Muscle of leg (tissue), 11 donors: ENCODE results near the gene CSK. TPM values are rescaled to one million over a fixed set of nuclear protein-coding genes. Genes with fewer than 3 reads are reported as not detected.

ENCODE experiments used
- DNase-seq: peaks from one replicate; pipeline ENCODE4 v3.0.0; 2013
- H3K27ac ChIP-seq: one replicate; pipeline ENCODE4 v1.5.1; 2013; ENCODE audit warnings: mild to moderate bottlenecking, low read length, control low read depth
- H3K27me3 ChIP-seq: one replicate; pipeline ENCODE4 v1.6.1; 2013; ENCODE audit warnings: low read length; ENCODE audit not compliant: control insufficient read depth, insufficient read depth
- H3K36me3 ChIP-seq: one replicate; pipeline ENCODE4 v1.6.1; 2013; ENCODE audit warnings: low read length; ENCODE audit not compliant: control insufficient read depth, insufficient read depth
- H3K4me1 ChIP-seq: one replicate; pipeline ENCODE4 v1.6.1; 2013; ENCODE audit warnings: low read length; ENCODE audit not compliant: control insufficient read depth, insufficient read depth
- H3K4me3 ChIP-seq: one replicate; pipeline ENCODE4 v1.5.1; 2013; ENCODE audit warnings: low read length, control low read depth
- H3K9me3 ChIP-seq: replicated peaks from 2 replicates; pipeline ENCODE4 v1.6.1; 2013; ENCODE audit warnings: low read depth, low read length; ENCODE audit not compliant: control insufficient read depth
- WGBS: methylation state at CpG from one replicate; pipeline ENCODE4 v1.1.5; 2013; ENCODE audit warnings: missing lambda C conversion rate; ENCODE audit not compliant: insufficient coverage; 5-methylcytosine and 5-hydroxymethylcytosine counted together
- polyA plus RNA-seq, 8 donors: library from polyadenylated mRNA; unstranded; fragments of 120-200 nt; gene quantifications; one replicate each; pipeline versions ENCODE4 v1.2.1 to v1.2.3, GENCODE V29; 2013; ENCODE audit warnings: inconsistent platforms in 1 of 8, low replicate concordance in 1 of 8; ENCODE audit not compliant: insufficient read length in 8 of 8, insufficient read depth in 1 of 8
- total RNA-seq: library from RNA; stranded (reverse); fragments of 120-200 nt; gene quantifications from one replicate; pipeline ENCODE4 v1.2.4, GENCODE V29; 2013

CSK gene
- total and polyA plus RNA-seq, 9 donors: 13.5 to 47.0 (median 36.2) TPM

DNA sequence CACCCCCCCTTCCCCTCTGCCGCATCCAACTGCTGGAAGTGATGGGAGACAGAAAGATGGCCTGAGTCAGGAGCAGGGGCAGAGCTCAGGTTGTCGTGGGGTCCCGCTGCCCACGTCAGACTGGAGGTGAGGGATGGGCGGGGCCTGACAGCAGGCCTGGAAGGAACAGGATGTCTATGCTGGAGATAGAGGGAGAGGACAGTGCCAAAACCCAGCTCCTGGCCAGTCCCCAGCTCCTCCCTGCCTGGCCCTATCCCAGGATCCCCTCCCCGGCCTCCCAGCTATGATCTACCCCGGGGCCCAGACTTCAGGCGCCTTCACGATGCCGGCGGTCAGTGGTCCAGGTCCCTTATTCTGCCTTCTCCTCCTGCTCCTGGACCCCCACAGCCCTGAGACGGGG is 30.7 kb downstream of the CSK start, which contains the start of gene LMAN1L:
Gene LMAN1L (plus strand): TSS at position 303 of the 400 bp plus-strand sequence. CDS start 20 bp downstream, at position 323.
- H3K27ac ChIP-seq: no peak within 1 kb of the TSS
- 38% methylated on average over 6 of the region's 12 CpGs for WGBS
- no peak for DNase-seq
- H3K36me3 ChIP-seq: no peaks in the 10 kb centered on the region
- no peak within 1 kb of the TSS for H3K4me3 ChIP-seq
- peaks cover 2% of the 10 kb centered on the region for H3K27me3 ChIP-seq
- H3K9me3 ChIP-seq: no peaks in the 10 kb centered on the region
- peaks cover 2% of the 10 kb centered on the region for H3K4me1 ChIP-seq

DNA sequence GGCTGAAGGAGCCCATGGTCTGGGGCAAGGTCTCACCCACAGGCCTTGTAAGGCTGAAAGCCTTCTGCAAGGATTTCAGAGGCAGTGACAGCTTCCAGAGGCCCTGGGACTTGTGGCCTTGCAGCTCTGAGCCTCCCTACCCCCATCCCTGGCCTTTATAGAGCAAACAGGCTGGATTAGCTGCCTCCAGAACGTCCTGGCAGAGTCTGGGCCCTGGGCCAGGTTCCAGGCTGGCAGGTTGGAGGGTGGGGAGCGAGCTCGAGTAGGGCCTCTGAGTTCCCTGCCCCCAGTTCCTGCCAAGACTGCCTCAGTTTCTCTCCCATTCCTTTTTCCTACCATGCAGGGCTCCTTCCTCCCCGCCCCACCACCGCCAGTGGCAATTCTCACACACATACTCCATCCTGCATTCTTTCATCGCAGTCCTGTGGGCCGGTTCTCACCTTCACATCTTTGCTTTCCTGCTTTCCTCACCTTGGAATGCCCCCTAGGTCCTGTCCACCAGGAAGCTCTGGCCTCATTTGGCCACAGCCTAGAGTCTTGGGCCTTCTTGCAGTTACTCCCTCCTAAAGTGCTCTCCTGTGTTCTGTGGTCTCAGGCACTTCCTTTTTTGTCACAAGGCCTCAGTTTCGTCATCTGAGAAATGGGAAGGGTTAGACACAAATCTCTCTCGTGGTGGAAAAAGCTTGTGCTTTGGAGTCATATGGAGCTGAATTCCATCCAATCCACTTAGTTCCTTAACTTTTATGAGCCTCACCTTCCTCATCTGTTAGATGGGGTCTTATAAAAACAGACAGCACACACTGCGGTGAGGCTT is 33.4 kb downstream of the CSK start:
- no peaks in the 10 kb centered on the region for H3K36me3 ChIP-seq
- no peak overlapping the region for H3K4me3 ChIP-seq
- no peak overlapping the region for H3K27ac ChIP-seq
- peaks cover 7% of the 10 kb centered on the region for H3K27me3 ChIP-seq
- 79% methylated on average over 7 of the region's 10 CpGs for WGBS
- DNase-seq: no peak
- H3K9me3 ChIP-seq: no peaks in the 10 kb centered on the region
- peaks cover 4% of the 10 kb centered on the region for H3K4me1 ChIP-seq

DNA sequence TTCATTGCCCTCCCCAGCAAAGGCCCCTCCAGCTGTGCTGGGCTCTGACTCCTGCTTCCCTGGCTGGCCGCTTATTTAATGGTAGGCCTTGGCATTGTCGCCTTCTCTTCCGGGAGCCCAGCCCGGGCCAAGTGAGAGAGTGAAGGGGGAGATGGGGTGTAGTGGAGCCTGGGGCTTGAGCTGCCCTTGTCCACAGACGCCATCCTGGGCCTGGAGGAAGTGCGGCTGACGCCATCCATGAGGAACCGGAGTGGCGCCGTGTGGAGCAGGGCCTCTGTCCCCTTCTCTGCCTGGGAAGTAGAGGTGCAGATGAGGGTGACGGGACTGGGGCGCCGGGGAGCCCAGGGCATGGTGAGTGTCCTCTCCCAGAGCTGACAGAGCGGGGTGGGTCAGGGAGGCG is 34.1 kb downstream of the CSK start:
- H3K27me3 ChIP-seq: peaks cover 7% of the 10 kb centered on the region
- H3K36me3 ChIP-seq: no peaks in the 10 kb centered on the region
- no peaks in the 10 kb centered on the region for H3K9me3 ChIP-seq
- H3K27ac ChIP-seq: no peak overlapping the region
- peaks cover 4% of the 10 kb centered on the region for H3K4me1 ChIP-seq
- DNase-seq: no peak
- H3K4me3 ChIP-seq: no peak overlapping the region
- 82% methylated on average over 12 of the region's 15 CpGs for WGBS

DNA sequence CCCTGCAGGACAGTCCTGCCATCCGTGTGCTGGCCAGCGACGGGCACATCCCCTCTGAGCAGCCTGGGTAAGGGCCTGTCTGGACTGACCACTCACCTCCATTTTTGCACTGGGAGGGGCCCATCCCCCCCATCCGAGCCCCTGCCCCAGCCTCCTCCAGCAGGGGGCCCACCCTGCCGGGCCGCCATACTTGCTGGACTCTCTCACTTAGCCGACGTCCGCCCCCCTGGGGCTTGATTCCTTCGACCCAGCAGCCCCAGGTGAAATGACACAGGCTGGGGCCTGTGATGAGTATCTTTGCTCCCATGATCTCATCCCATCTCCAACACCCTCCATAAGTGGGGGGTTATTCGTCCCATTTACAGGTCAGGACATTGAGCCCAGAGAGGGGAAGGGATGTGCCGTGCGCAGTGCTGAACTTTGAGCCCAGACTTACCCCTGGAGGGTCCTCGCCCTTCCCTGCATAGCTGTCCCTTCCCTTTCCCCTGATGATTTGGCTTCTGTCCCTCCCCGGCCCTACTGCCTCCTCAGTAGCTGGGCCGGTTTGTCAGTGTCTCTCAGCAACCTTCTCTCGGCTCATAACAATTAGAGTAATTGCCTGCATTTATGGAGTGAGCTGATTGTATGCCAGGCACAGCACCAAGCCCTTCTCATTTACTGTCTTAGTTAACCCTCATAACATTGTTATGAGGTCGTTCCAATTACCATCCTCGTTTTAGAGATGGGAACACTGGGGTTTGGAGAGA is 34.9 kb downstream of the CSK start:
- WGBS: 34% methylated on average over 8 of the region's 19 CpGs

DNA sequence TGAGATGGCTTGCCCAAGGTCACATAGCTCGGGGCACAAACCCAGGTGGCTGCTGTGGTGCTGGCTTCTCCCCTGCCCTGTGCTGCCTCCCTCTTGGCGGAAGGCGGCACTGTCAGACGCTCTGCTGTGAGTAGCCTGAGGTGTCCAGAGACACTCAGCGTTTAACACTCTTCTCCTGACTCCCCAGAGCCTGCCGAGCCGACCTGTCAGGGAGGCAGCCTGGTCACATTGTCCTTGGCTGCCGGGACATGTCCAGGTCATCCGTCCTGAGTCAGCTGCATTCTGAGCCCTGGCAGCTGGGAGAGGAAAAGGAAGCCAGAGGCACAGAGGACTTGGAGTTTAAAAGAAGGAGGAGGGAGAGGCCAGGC is 35.5 kb downstream of the CSK start:
- peaks cover 12% of the 10 kb centered on the region for H3K27me3 ChIP-seq
- H3K4me3 ChIP-seq: no peak overlapping the region
- no peaks in the 10 kb centered on the region for H3K36me3 ChIP-seq
- H3K9me3 ChIP-seq: no peaks in the 10 kb centered on the region
- no peak for DNase-seq
- no peak overlapping the region for H3K27ac ChIP-seq
- peaks cover 4% of the 10 kb centered on the region for H3K4me1 ChIP-seq
- WGBS: 14% methylated on average over 8 of the region's 9 CpGs

More for the DNA sequence above, 34.9 kb downstream of the CSK start:
- no peak for DNase-seq
- H3K36me3 ChIP-seq: no peaks in the 10 kb centered on the region
- no peak overlapping the region for H3K4me3 ChIP-seq
- H3K27ac ChIP-seq: no peak overlapping the region
- H3K4me1 ChIP-seq: peaks cover 4% of the 10 kb centered on the region
- H3K27me3 ChIP-seq: peaks cover 9% of the 10 kb centered on the region
- H3K9me3 ChIP-seq: no peaks in the 10 kb centered on the region

DNA sequence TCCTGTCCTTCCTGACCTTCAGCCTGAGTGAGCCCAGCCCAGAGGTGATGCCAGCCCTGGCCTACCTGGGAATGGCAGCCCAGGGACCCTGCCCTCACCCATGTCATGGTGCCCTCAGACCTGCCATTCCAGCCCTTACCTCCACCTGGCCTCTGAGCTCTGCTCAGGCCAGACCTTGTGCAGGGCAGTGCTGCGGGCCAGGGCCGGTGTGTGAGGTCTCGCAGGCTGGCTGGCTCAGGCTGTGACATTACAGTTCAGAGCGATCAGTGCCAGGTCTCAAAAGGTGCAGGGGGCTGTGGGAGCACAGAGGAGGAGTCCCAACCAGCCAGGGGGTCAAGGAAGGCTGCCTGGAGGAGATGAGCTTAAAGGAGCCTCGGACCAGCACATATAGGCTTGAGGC is 38.2 kb downstream of the CSK start:
- Histone ChIP-seq H3K27me3 (peaks cover 21% of the 10 kb centered on the region), H3K4me1 (peaks cover 2% of the 10 kb centered on the region), H3K4me3 (no peak overlapping the region), H3K9me3 (no peaks in the 10 kb centered on the region), H3K36me3 (no peaks in the 10 kb centered on the region), H3K27ac (no peak overlapping the region)
- DNase-seq: no peak
- WGBS: 87% methylated on average over 4 of the region's 5 CpGs

DNA sequence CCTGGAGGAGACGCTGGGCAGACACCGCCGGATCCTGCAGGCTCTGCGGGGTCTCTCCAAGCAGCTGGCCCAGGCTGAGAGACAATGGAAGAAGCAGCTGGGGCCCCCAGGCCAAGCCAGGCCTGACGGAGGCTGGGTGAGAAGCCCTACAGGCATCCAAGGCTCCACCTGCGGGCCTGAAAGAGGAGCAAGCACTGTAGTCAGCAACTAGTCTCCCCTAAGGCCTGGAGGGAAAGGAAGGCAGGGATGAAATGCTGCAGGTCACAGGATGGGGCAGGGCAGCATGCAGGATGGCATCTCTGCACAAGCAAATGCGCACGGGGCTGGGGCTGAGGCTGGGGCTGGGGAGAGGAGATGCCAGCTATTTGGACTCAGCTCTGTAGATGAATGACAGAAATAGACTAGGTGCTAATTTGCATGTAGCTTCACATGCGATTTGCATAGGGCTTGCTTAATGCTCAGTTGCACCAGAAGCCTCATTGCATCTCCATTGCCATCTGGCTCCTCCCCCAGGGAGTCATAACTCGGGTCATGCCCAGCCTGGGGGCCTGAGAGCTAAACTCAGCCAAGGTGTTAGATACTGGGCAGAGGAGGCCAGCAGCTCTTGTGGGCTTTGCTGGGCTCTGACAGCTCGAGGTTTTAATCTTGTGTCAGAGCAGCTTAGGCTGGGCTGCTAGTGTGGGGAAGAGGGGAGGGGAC is 39.4 kb downstream of the CSK start:
- WGBS: 36% methylated on average over 7 of the region's 11 CpGs
- H3K4me3 ChIP-seq: no peak overlapping the region
- peaks cover 4% of the 10 kb centered on the region for H3K4me1 ChIP-seq
- no peaks in the 10 kb centered on the region for H3K9me3 ChIP-seq
- no peak for DNase-seq
- no peaks in the 10 kb centered on the region for H3K36me3 ChIP-seq
- no peak overlapping the region for H3K27ac ChIP-seq
- H3K27me3 ChIP-seq: peaks cover 33% of the 10 kb centered on the region

DNA sequence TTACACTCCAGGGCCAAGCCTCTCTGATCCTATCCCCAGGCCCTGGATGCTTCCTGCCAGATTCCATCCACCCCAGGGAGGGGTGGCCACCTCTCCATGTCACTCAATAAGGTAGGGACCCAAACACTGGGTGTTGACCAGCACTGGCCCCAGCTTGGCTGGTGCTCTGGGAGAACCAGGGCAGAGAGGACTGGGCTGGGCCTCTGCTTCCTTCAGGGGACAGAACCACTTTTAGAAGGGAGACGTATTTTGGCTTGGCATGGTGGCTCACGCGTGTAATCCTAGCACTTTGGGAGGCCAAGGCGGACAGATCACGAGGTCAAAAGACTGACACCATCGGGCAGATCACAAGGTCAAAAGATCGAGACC is 39.9 kb downstream of the CSK start:
- H3K36me3 ChIP-seq: no peaks in the 10 kb centered on the region
- peaks cover 7% of the 10 kb centered on the region for H3K4me1 ChIP-seq
- peaks cover 37% of the 10 kb centered on the region for H3K27me3 ChIP-seq
- H3K27ac ChIP-seq: no peak overlapping the region
- H3K9me3 ChIP-seq: no peaks in the 10 kb centered on the region
- WGBS: 88% methylated on average over 6 of the region's 7 CpGs
- no peak for DNase-seq
- H3K4me3 ChIP-seq: no peak overlapping the region

DNA sequence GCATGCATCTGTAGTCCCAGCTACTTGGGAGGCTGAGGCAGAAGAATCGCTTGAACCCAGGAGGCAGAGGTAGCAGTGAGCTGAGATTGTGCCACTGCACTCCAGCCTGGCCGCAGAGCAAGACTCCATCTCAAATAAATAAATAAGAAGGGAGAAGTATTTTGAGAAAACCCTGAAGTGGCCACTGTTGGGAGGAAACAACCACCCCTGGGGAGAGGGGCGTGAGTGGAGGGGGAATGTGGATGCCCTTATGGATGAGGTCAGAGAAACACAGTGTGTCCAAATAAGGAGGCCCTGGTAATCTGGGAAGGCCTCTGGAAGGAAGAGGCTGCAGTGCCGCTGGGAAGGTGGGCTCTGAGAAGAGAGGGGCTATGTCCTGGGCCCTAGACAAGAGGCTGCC is 40.4 kb downstream of the CSK start:
- no peak overlapping the region for H3K4me3 ChIP-seq
- WGBS: 44% methylated on average over 1 of the region's 4 CpGs
- no peaks in the 10 kb centered on the region for H3K36me3 ChIP-seq
- H3K4me1 ChIP-seq: peaks cover 7% of the 10 kb centered on the region
- no peak overlapping the region for H3K27ac ChIP-seq
- no peak for DNase-seq
- H3K27me3 ChIP-seq: peaks cover 41% of the 10 kb centered on the region
- H3K9me3 ChIP-seq: no peaks in the 10 kb centered on the region

DNA sequence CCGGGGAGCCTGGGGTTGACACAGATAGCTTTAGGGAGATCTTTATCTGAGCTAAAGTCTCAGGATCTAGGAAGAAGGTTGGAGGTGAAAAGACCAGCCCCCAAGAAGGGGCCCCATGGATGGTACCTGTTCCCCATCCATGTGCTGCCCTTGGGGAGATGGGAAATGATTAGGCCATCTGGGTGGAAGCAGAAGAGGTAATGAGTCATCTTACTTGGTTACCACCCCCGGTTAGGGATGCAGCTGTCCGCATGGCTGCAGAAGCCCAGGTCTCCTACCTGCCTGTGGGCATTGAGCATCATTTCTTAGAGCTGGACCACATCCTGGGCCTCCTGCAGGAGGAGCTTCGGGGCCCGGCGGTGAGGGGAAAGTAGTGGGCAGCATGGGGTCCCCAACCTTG is 41.4 kb downstream of the CSK start:
- Histone ChIP-seq H3K4me3 (no peak overlapping the region), H3K36me3 (no peaks in the 10 kb centered on the region), H3K4me1 (peaks cover 7% of the 10 kb centered on the region), H3K9me3 (no peaks in the 10 kb centered on the region), H3K27me3 (peaks cover 48% of the 10 kb centered on the region), H3K27ac (no peak overlapping the region)
- WGBS: 61% methylated on average over 6 of the region's 6 CpGs
- DNase-seq: no peak
